Activated CD8-positive, alpha-beta memory T cell treated with anti-CD3 and anti-CD28 coated beads, Interleukin-2, amount 10 ng/mL, durations not matched to agents 7 days and 5 days (primary cell): ENCODE results near the gene PRKCI. TPM values are rescaled to one million over a fixed set of nuclear protein-coding genes. Genes with fewer than 3 reads are reported as not detected.
"Not testable (repeated sequence)": the region's sequence is repeated elsewhere in the genome, so short reads cannot be mapped to it uniquely, and the experiment has no call there.

Experiments used
- ATAC-seq: fragments of 150-1000 bp; cut with Tn5 transposase; one replicate; pipeline ENCODE4 v1.10.0; 2021; ENCODE audit warnings: moderate library complexity
- CTCF ChIA-PET: fragments of 350-600 bp; sonication (Branson Sonifier 250); formaldehyde crosslinking; loops from one replicate; lab custom pipeline; 2021; ENCODE audit warnings: antibody characterized with exemption; lab: Charles Lee
- DNase-seq: peaks from one replicate; pipeline ENCODE4 v3.0.0-alpha.2; 2020
- H3K27ac Mint-ChIP-seq: one replicate; pipeline ENCODE4 v1.8.0; 2021; ENCODE audit warnings: mild to moderate bottlenecking, mixed read lengths
- H3K27me3 Mint-ChIP-seq: one replicate; pipeline ENCODE4 v1.8.0; 2021; ENCODE audit warnings: mixed read lengths
- H3K36me3 Mint-ChIP-seq: one replicate; pipeline ENCODE4 v1.8.0; 2021; ENCODE audit warnings: mild to moderate bottlenecking, mixed read lengths
- H3K4me1 Mint-ChIP-seq: one replicate; pipeline ENCODE4 v1.8.0; 2021; ENCODE audit warnings: mixed read lengths
- H3K4me3 Mint-ChIP-seq: one replicate; pipeline ENCODE4 v1.8.0; 2021; ENCODE audit warnings: mild to moderate bottlenecking, moderate library complexity, mixed read lengths
- H3K9me3 Mint-ChIP-seq: one replicate; pipeline ENCODE4 v1.8.0; 2022; ENCODE audit warnings: low read depth, mixed read lengths
- total RNA-seq, 2 experiments: library from RNA; stranded (reverse); gene quantifications; one replicate each; pipeline ENCODE4 v1.2.3, GENCODE V29; 2021

PRKCI gene
- 10 to 100 TPM; 13.3 to 16.4 TPM for total RNA-seq

- Mint-ChIP-seq H3K4me3 (peak within 1 kb of the TSS; percentile 80), H3K9me3 (no peaks in the 10 kb centered on the region), H3K27me3 (no peaks in the 10 kb centered on the region), H3K36me3 (no peaks in the 10 kb centered on the region), H3K4me1 (peaks cover 24% of the 10 kb centered on the region), H3K27ac (peak within 1 kb of the TSS; percentile 90)
- CTCF ChIA-PET = interaction anchor here (1.0 to 1.8 kb wide), 3 partner anchors 19 to 135 kb away, joined by 3 to 10 read pairs (median 4); partner anchors contain the start of gene SKIL
- peak; percentile 93 for DNase-seq
- peak; percentile 98 for ATAC-seq
Observed at GRCh38 chr3:170221924-170222646, at the start of gene PRKCI. Gene PRKCI (plus strand): TSS chr3:170222424. CDS start chr3:170222670, 246 bp downstream.

- peak overlapping the region; percentile 62 for H3K4me3 Mint-ChIP-seq
- peak; percentile 34 for ATAC-seq
- H3K27ac Mint-ChIP-seq = peak overlapping the region; percentile 68
- H3K9me3 Mint-ChIP-seq = no peaks in the 10 kb centered on the region
- peaks cover 30% of the 10 kb centered on the region for H3K4me1 Mint-ChIP-seq
- no peaks in the 10 kb centered on the region for H3K27me3 Mint-ChIP-seq
- peak; percentile 89 for DNase-seq
- H3K36me3 Mint-ChIP-seq = peaks cover 41% of the 10 kb centered on the region
- CTCF ChIA-PET = interaction anchor here (0.9 to 1.6 kb wide), 3 partner anchors 11 to 406 kb away, joined by 3 read pairs; partner anchors contain the start of gene MYNN
Observed at GRCh38 chr3:170178651-170179050, 43.6 kb upstream of the PRKCI start.

GRCh38 chr3:170179432-170179831 is 42.8 kb upstream of the PRKCI start:
- DNase-seq (no peak), ATAC-seq (no peak)
- peaks cover 37% of the 10 kb centered on the region for H3K36me3 Mint-ChIP-seq
- CTCF ChIA-PET = interaction anchor here (1.4 kb wide), 1 partner anchor 407 kb away, joined by 3 read pairs; the partner anchor contains the start of gene MYNN
- peaks cover 27% of the 10 kb centered on the region for H3K4me1 Mint-ChIP-seq
- peak overlapping the region; percentile 89 for H3K4me3 Mint-ChIP-seq
- peak overlapping the region; percentile 100 for H3K27ac Mint-ChIP-seq
- no peaks in the 10 kb centered on the region for H3K27me3 Mint-ChIP-seq
- H3K9me3 Mint-ChIP-seq = no peaks in the 10 kb centered on the region

GRCh38 chr3:170180079-170180907 is 41.9 kb upstream of the PRKCI start:
- Mint-ChIP-seq H3K27me3 (no peaks in the 10 kb centered on the region), H3K4me1 (peaks cover 22% of the 10 kb centered on the region), H3K27ac (peak overlapping the region; percentile 100), H3K9me3 (no peaks in the 10 kb centered on the region), H3K36me3 (peaks cover 30% of the 10 kb centered on the region), H3K4me3 (peak overlapping the region; percentile 89)
- ATAC-seq = peak; percentile 25
- CTCF ChIA-PET = interaction anchor here (0.6 to 1.7 kb wide), 3 partner anchors 35 to 731 kb away, joined by 3 to 6 read pairs (median 4); no protein-coding TSS in a partner anchor
- DNase-seq = peak; percentile 44

- peak within 1 kb of the TSS; percentile 100 for H3K27ac Mint-ChIP-seq
- H3K27me3 Mint-ChIP-seq = no peaks in the 10 kb centered on the region
- CTCF ChIA-PET = interaction anchor here (0.5 to 2.5 kb wide), 5 partner anchors 9 to 412 kb away, joined by 3 to 9 read pairs (median 4); partner anchors contain the start of gene ACTRT3
- no peaks in the 10 kb centered on the region for H3K9me3 Mint-ChIP-seq
- DNase-seq = peak; percentile 95
- peaks cover 27% of the 10 kb centered on the region for H3K36me3 Mint-ChIP-seq
- peak; percentile 84 for ATAC-seq
- peaks cover 19% of the 10 kb centered on the region for H3K4me1 Mint-ChIP-seq
- H3K4me3 Mint-ChIP-seq = peak within 1 kb of the TSS; percentile 89
Observed at GRCh38 chr3:170180908-170181885, 41.0 kb upstream of the PRKCI start, which contains the start of gene PHC3. Gene PHC3 (minus strand): TSS chr3:170181733. CDS start chr3:170181715, 18 bp downstream.

- CTCF ChIA-PET = interaction anchor here (0.6 to 1.7 kb wide), 8 partner anchors 12 to 625 kb away, joined by 3 to 4 read pairs (median 4); no protein-coding TSS in a partner anchor
- no peak overlapping the region for H3K4me3 Mint-ChIP-seq
- no peak overlapping the region for H3K27ac Mint-ChIP-seq
- DNase-seq (no peak), ATAC-seq (peak; percentile 55)
- H3K36me3 Mint-ChIP-seq = no peaks in the 10 kb centered on the region
- H3K4me1 Mint-ChIP-seq = peaks cover 11% of the 10 kb centered on the region
- peaks cover 10% of the 10 kb centered on the region for H3K27me3 Mint-ChIP-seq
- no peaks in the 10 kb centered on the region for H3K9me3 Mint-ChIP-seq
Observed at GRCh38 chr3:170189398-170190256, 32.6 kb upstream of the PRKCI start.

GRCh38 chr3:170195759-170196158 is 26.5 kb upstream of the PRKCI start:
- ATAC-seq, H3K9me3 Mint-ChIP-seq: not testable (repeated sequence)

GRCh38 chr3:170196833-170197232 is 25.4 kb upstream of the PRKCI start:
- no peak overlapping the region for H3K4me3 Mint-ChIP-seq
- H3K27me3 Mint-ChIP-seq = peaks cover 42% of the 10 kb centered on the region
- H3K4me1 Mint-ChIP-seq = peaks cover 3% of the 10 kb centered on the region
- DNase-seq = no peak
- no peaks in the 10 kb centered on the region for H3K9me3 Mint-ChIP-seq
- no peak overlapping the region for H3K27ac Mint-ChIP-seq
- CTCF ChIA-PET = no interaction called here
- H3K36me3 Mint-ChIP-seq = no peaks in the 10 kb centered on the region
- no peak for ATAC-seq

More at GRCh38 chr3:170195759-170196158, 26.5 kb upstream of the PRKCI start:
- H3K4me3 Mint-ChIP-seq, DNase-seq, H3K36me3 Mint-ChIP-seq, H3K4me1 Mint-ChIP-seq, CTCF ChIA-PET, H3K27ac Mint-ChIP-seq: not testable (repeated sequence)
- H3K27me3 Mint-ChIP-seq = peaks cover 39% of the 10 kb centered on the region

- CTCF ChIA-PET = no interaction called here
- Mint-ChIP-seq H3K4me3 (no peak overlapping the region), H3K9me3 (no peaks in the 10 kb centered on the region), H3K4me1 (peaks cover 3% of the 10 kb centered on the region), H3K36me3 (no peaks in the 10 kb centered on the region), H3K27me3 (peaks cover 28% of the 10 kb centered on the region), H3K27ac (no peak overlapping the region)
- ATAC-seq (no peak), DNase-seq (no peak)
Observed at GRCh38 chr3:170200987-170201386, 21.2 kb upstream of the PRKCI start.

- DNase-seq (no peak), ATAC-seq (no peak)
- H3K27ac Mint-ChIP-seq = no peak overlapping the region
- H3K27me3 Mint-ChIP-seq = peaks cover 26% of the 10 kb centered on the region
- CTCF ChIA-PET = interaction anchor here (0.6 kb wide), 1 partner anchor 12 kb away, joined by 4 read pairs; no protein-coding TSS in a partner anchor
- H3K9me3 Mint-ChIP-seq = no peaks in the 10 kb centered on the region
- no peaks in the 10 kb centered on the region for H3K36me3 Mint-ChIP-seq
- no peak overlapping the region for H3K4me3 Mint-ChIP-seq
- peaks cover 3% of the 10 kb centered on the region for H3K4me1 Mint-ChIP-seq
Observed at GRCh38 chr3:170201527-170201926, 20.7 kb upstream of the PRKCI start.

- H3K27me3 Mint-ChIP-seq = peaks cover 23% of the 10 kb centered on the region
- no peaks in the 10 kb centered on the region for H3K36me3 Mint-ChIP-seq
- H3K27ac Mint-ChIP-seq = no peak overlapping the region
- no peaks in the 10 kb centered on the region for H3K9me3 Mint-ChIP-seq
- peaks cover 3% of the 10 kb centered on the region for H3K4me1 Mint-ChIP-seq
- DNase-seq (no peak), ATAC-seq (no peak)
- CTCF ChIA-PET = interaction anchor here (1.0 kb wide), 1 partner anchor 19 kb away, joined by 4 read pairs; the partner anchor contains the start of gene PRKCI
- H3K4me3 Mint-ChIP-seq = no peak overlapping the region
Observed at GRCh38 chr3:170203457-170203856, 18.8 kb upstream of the PRKCI start.
